Caco-2 (cell line): ENCODE measurements around the gene APOL3. TPM values are rescaled to one million over a fixed set of nuclear protein-coding genes. Genes with fewer than 3 reads are reported as not detected.

ENCODE experiments used
- BruUV-seq: library from RNA; stranded (reverse); fragments of 400-500 nt; replicated peaks from 2 replicates; lab custom pipeline; 2021; lab: Mats Ljungman, UMichigan
- CTCF ChIA-PET: fragments of 300-600 bp; sonication (Branson Sonifier 250); formaldehyde crosslinking; loops from one replicate; lab custom pipeline; 2022; ENCODE audit warnings: antibody characterized with exemption; lab: Charles Lee
- POLR2A ChIA-PET: fragments of 300-600 bp; sonication (Branson Sonifier 250); formaldehyde crosslinking; loops from one replicate; lab custom pipeline; 2022; ENCODE audit warnings: antibody characterized with exemption; lab: Charles Lee
- DNase-seq, 2 experiments: peaks; one replicate each; pipeline versions ENCODE4 v3.0.0 to v3.0.0-alpha.2; 2020 to 2022
- H3K27me3 ChIP-seq: replicated peaks from 2 replicates; pipeline ENCODE4 v1.6.0; 2011; ENCODE audit warnings: low read length; ENCODE audit not compliant: control insufficient read depth, insufficient read depth
- H3K36me3 ChIP-seq: 2 replicates; pipeline ENCODE4 v1.5.1; 2011; ENCODE audit warnings: low read length; ENCODE audit not compliant: control insufficient read depth, insufficient read depth
- H3K4me1 ChIP-seq: fragments of 250-450 bp; sonication (Bioruptor Pico); 2 replicates; pipeline ENCODE4 v1.5.1; 2020; ENCODE audit warnings: mild to moderate bottlenecking
- H3K4me3 ChIP-seq: 2 replicates; pipeline ENCODE4 v1.5.1; 2011; ENCODE audit warnings: low read depth, mild to moderate bottlenecking, control low read depth, low read length
- H3K9me3 ChIP-seq: fragments of 250-450 bp; sonication (Bioruptor Pico); 2 replicates; pipeline ENCODE4 v1.5.1; 2020; ENCODE audit warnings: mild to moderate bottlenecking, moderate library complexity
- H3K27ac Mint-ChIP-seq: one replicate; pipeline ENCODE4 v1.8.0; 2022; ENCODE audit warnings: mixed read lengths; ENCODE audit not compliant: unreplicated experiment
- H3K27me3 Mint-ChIP-seq: one replicate; pipeline ENCODE4 v1.8.0; 2022; ENCODE audit warnings: mixed read lengths; ENCODE audit not compliant: insufficient read depth, unreplicated experiment
- H3K36me3 Mint-ChIP-seq: one replicate; pipeline ENCODE4 v1.8.0; 2022; ENCODE audit warnings: mild to moderate bottlenecking, mixed read lengths; ENCODE audit not compliant: insufficient read depth, unreplicated experiment
- H3K4me1 Mint-ChIP-seq: one replicate; pipeline ENCODE4 v1.8.0; 2022; ENCODE audit warnings: low read depth, mixed read lengths; ENCODE audit not compliant: unreplicated experiment
- H3K4me3 Mint-ChIP-seq: one replicate; pipeline ENCODE4 v1.8.0; 2022; ENCODE audit warnings: mild to moderate bottlenecking, moderate library complexity, mixed read lengths; ENCODE audit not compliant: unreplicated experiment
- H3K9me3 Mint-ChIP-seq: one replicate; pipeline ENCODE4 v1.8.0; 2022; ENCODE audit warnings: mixed read lengths; ENCODE audit not compliant: unreplicated experiment
- CTCF ChIP-seq, 2 experiments: fragments of 200-600 bp in 1 of 2; IDR thresholded peaks; 1 replicate in 1 of 2; 2 replicates in 1 of 2; pipeline versions ENCODE4 v1.5.1 to v1.8.0; 2011 to 2022; ENCODE audit warnings: antibody characterized with exemption in 1 of 2, control low read depth in 1 of 2, inconsistent platforms in 1 of 2, low read depth in 1 of 2, low read length in 1 of 2, mild to moderate bottlenecking in 1 of 2, moderate library complexity in 1 of 2; ENCODE audit not compliant: insufficient read depth in 1 of 2, severe bottlenecking in 1 of 2, unreplicated experiment in 1 of 2
- intact Hi-C: fragments of 100-400 bp; cut with micrococcal nuclease; formaldehyde crosslinking; loops from one replicate; pipeline ENCODE4 v1.10.0; 2022; ENCODE audit not compliant: unreplicated experiment
- total RNA-seq: library from RNA; stranded (reverse); gene quantifications from 2 replicates; pipeline ENCODE4 v1.2.3, GENCODE V29; 2022

APOL3 gene
- total RNA-seq, 1 experiment from 2014 or later: not detected

GRCh38 chr22:36193577-36193976 lies 33.0 kb upstream of the APOL3 start:
- H3K4me1 Mint-ChIP-seq: peaks cover 6% of the 10 kb centered on the region
- ChIA-PET POLR2A (no interaction called here), CTCF (no interaction called here)
- no peak overlapping the region for H3K4me3 Mint-ChIP-seq
- H3K27ac Mint-ChIP-seq: no peak overlapping the region
- Histone ChIP-seq H3K4me3 (no peak overlapping the region), H3K36me3 (no peaks in the 10 kb centered on the region), H3K4me1 (no peaks in the 10 kb centered on the region), H3K9me3 (no peaks in the 10 kb centered on the region), H3K27me3 (no peaks in the 10 kb centered on the region; the same call in 1 of the 2 replicates)
- no TSS peak for BruUV-seq
- H3K27me3 Mint-ChIP-seq: no peaks in the 10 kb centered on the region
- no peaks in the 10 kb centered on the region for H3K9me3 Mint-ChIP-seq
- intact Hi-C loops: no loop called here
- no peak for DNase-seq
- no peak for TF ChIP-seq CTCF (IDR thresholded peaks at IDR 0.05; ENCODE audit: insufficient read depth in 1 of 2, low read depth in 1 of 2, low read length in 1 of 2, severe bottlenecking in 1 of 2, unreplicated experiment in 1 of 2)
- no peaks in the 10 kb centered on the region for H3K36me3 Mint-ChIP-seq

GRCh38 chr22:36193171-36193570 lies 32.6 kb upstream of the APOL3 start:
- Mint-ChIP-seq H3K9me3 (no peaks in the 10 kb centered on the region), H3K27me3 (no peaks in the 10 kb centered on the region), H3K4me3 (no peak overlapping the region), H3K36me3 (no peaks in the 10 kb centered on the region), H3K4me1 (peaks cover 6% of the 10 kb centered on the region), H3K27ac (no peak overlapping the region)
- intact Hi-C loops: no loop called here
- Histone ChIP-seq H3K4me3 (no peak overlapping the region), H3K36me3 (no peaks in the 10 kb centered on the region), H3K9me3 (no peaks in the 10 kb centered on the region), H3K27me3 (no peaks in the 10 kb centered on the region; the same call in 1 of the 2 replicates), H3K4me1 (no peaks in the 10 kb centered on the region)
- no peak for DNase-seq
- BruUV-seq: no TSS peak
- TF ChIP-seq CTCF (IDR thresholded peaks at IDR 0.05; ENCODE audit: insufficient read depth in 1 of 2, low read depth in 1 of 2, low read length in 1 of 2, severe bottlenecking in 1 of 2, unreplicated experiment in 1 of 2): no peak
- ChIA-PET CTCF (interaction anchor here (1.0 kb wide), 1 partner anchor 12 kb away, joined by 4 read pairs; no protein-coding TSS in a partner anchor), POLR2A (no interaction called here)

- no peak for TF ChIP-seq CTCF (IDR thresholded peaks at IDR 0.05; ENCODE audit: insufficient read depth in 1 of 2, low read depth in 1 of 2, low read length in 1 of 2, severe bottlenecking in 1 of 2, unreplicated experiment in 1 of 2)
- Histone ChIP-seq H3K4me3 (no peak overlapping the region), H3K9me3 (no peaks in the 10 kb centered on the region), H3K27me3 (no peaks in the 10 kb centered on the region; the same call in 1 of the 2 replicates), H3K36me3 (no peaks in the 10 kb centered on the region), H3K4me1 (no peaks in the 10 kb centered on the region)
- CTCF ChIA-PET: interaction anchor here (1.0 kb wide), 1 partner anchor 11 kb away, joined by 4 read pairs; no protein-coding TSS in a partner anchor
- BruUV-seq: no TSS peak
- intact Hi-C loops: no loop called here
- POLR2A ChIA-PET: no interaction called here
- DNase-seq: no peak
- no peaks in the 10 kb centered on the region for H3K4me1 Mint-ChIP-seq
- H3K9me3 Mint-ChIP-seq: no peaks in the 10 kb centered on the region
- no peak overlapping the region for H3K4me3 Mint-ChIP-seq
- no peaks in the 10 kb centered on the region for H3K36me3 Mint-ChIP-seq
- no peaks in the 10 kb centered on the region for H3K27me3 Mint-ChIP-seq
- no peak overlapping the region for H3K27ac Mint-ChIP-seq
These were observed 32.0 kb upstream of the APOL3 start for GRCh38 chr22:36192542-36192941.
